Peyer's patch (tissue), 4 donors: ENCODE data around the gene ZNF705A. TPM values are rescaled to one million over a fixed set of nuclear protein-coding genes. Genes with fewer than 3 reads are reported as not detected.
"Not testable (repeated sequence)": the region's sequence is repeated elsewhere in the genome, so short reads cannot be mapped to it uniquely, and the experiment has no call there.

Source experiments
- DNase-seq, 3 donors: peaks; one replicate each; pipeline ENCODE4 v3.0.0-alpha.2; 2017 to 2019
- H3K27ac ChIP-seq, 4 donors: fragments of 200-600 bp; sonication (generic); one replicate each; pipeline ENCODE4 v1.5.1; 2016 to 2019
- H3K27me3 ChIP-seq, 2 donors: fragments of 200-600 bp; sonication (generic); one replicate each; pipeline ENCODE4 v1.5.1; 2019
- H3K36me3 ChIP-seq, 3 donors: fragments of 200-600 bp; sonication (generic); one replicate each; pipeline ENCODE4 v1.5.1; 2016 to 2019
- H3K4me1 ChIP-seq, 4 donors: fragments of 200-600 bp; sonication (generic); one replicate each; pipeline ENCODE4 v1.5.1; 2016 to 2019
- H3K4me3 ChIP-seq, 4 donors: fragments of 200-600 bp; sonication (generic); 1 replicate in 3 of 4; 2 replicates in 1 of 4; pipeline ENCODE4 v1.5.1; 2016 to 2019; ENCODE audit warnings: mild to moderate bottlenecking in 1 of 4
- H3K9me3 ChIP-seq, 4 donors: fragments of 200-600 bp; sonication (generic); one replicate each; pipeline ENCODE4 v1.5.1; 2016 to 2019; ENCODE audit warnings: mild to moderate bottlenecking in 1 of 4
- POLR2A ChIP-seq, 2 donors: fragments of 450-650 bp; IDR thresholded peaks; one replicate each; pipeline ENCODE4 v1.5.1; 2017; ENCODE audit warnings: antibody characterized with exemption in 2 of 2, mild to moderate bottlenecking in 2 of 2, moderate library complexity in 2 of 2
- total RNA-seq, 4 donors: library from RNA; depleted of rRNA; stranded (reverse); fragments of >200 nt; gene quantifications; one replicate each; pipeline ENCODE4 v1.1.0, GENCODE V29; 2016
- TF ChIP-seq, protein P1 (sequence below), 6 experiments: fragments of 450-650 bp in 4 of 6; fragments of 200-600 bp in 2 of 6; sonication (generic) in 1 of 6; IDR thresholded peaks; one replicate each; pipeline ENCODE4 v1.5.1; 2017 to 2019; ENCODE audit warnings: antibody characterized with exemption in 6 of 6, mild to moderate bottlenecking in 3 of 6, moderate library complexity in 1 of 6

Gene ZNF705A
- total RNA-seq, 4 donors from 2014 or later = not detected

DNA sequence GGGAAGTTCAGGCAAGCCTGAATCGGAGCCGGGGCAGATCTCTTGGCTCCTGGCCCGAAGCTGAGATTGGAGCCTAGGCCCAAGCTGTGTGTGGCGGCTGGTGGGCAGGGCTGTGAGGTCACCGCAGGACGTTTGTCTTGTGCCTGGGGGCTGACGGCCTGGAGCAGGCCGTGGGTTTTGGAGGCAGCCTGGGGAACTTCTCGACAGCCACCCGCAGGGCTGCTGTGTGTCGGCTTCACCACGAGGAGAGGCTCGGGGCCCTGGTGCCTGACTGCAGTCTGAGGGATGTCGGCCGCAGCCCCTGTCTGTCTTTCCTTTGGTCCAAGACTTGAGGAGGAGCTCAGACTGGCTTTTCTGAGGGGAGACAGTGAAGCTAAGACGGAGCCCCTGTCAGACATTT, 65.5 kb downstream of the ZNF705A start:
- H3K36me3 ChIP-seq, DNase-seq, H3K27me3 ChIP-seq, H3K4me3 ChIP-seq, H3K27ac ChIP-seq, H3K9me3 ChIP-seq, H3K4me1 ChIP-seq: not testable (repeated sequence)

DNA sequence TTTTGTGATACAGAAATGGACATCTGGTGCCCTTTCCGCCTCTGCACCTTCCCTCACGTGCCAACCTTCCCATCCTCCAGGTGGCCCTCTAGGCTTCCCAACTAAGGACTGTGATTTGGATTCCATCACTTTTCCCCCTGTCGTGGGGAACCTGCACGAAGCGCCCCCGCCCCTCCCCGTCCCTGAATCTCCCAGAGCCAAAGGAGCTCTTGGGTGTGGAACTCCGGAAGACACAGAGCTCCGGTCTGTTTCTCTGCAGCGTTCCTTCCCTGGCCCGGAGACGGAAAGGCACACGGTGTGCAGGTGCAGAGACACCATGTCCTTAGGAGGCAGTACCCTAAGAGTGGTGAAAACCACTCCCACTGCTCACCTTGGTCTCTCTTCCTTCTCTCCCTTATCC, 66.8 kb downstream of the ZNF705A start:
- not testable (repeated sequence) for H3K27me3 ChIP-seq, H3K4me3 ChIP-seq, H3K4me1 ChIP-seq, H3K9me3 ChIP-seq, H3K36me3 ChIP-seq, H3K27ac ChIP-seq, DNase-seq

DNA sequence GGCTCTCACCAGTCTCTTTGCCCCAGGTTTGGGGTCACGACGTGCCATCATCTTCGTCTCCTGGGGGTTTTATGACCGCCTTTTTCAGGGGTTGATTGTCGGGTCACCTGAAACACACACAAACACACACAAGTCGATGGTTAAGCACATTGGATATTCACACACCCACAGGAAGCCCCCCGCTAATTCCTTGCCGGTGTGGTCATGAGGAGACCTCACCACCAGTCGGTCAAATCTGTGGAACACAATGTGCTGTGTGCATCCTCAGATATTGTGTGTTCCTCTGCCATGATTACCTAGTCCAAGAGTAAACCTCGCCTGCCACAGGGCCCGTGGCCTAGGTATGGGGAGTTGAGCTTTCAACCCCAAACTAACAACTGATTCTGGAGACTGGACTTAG, 68.0 kb downstream of the ZNF705A start:
- H3K9me3 ChIP-seq, DNase-seq, H3K27me3 ChIP-seq, H3K27ac ChIP-seq, H3K4me1 ChIP-seq, H3K4me3 ChIP-seq, H3K36me3 ChIP-seq: not testable (repeated sequence)

GRCh38 chr12:8226355-8226754, 69.5 kb downstream of the ZNF705A start:
- Histone ChIP-seq H3K36me3 (no peaks in the 10 kb centered on the region), H3K4me3 (no peak overlapping the region), H3K27ac (no peak overlapping the region), H3K4me1 (no peaks in the 10 kb centered on the region), H3K27me3 (no peaks in the 10 kb centered on the region), H3K9me3 (no peaks in the 10 kb centered on the region)
- DNase-seq = no peak
- TF ChIP-seq, protein P1, sequence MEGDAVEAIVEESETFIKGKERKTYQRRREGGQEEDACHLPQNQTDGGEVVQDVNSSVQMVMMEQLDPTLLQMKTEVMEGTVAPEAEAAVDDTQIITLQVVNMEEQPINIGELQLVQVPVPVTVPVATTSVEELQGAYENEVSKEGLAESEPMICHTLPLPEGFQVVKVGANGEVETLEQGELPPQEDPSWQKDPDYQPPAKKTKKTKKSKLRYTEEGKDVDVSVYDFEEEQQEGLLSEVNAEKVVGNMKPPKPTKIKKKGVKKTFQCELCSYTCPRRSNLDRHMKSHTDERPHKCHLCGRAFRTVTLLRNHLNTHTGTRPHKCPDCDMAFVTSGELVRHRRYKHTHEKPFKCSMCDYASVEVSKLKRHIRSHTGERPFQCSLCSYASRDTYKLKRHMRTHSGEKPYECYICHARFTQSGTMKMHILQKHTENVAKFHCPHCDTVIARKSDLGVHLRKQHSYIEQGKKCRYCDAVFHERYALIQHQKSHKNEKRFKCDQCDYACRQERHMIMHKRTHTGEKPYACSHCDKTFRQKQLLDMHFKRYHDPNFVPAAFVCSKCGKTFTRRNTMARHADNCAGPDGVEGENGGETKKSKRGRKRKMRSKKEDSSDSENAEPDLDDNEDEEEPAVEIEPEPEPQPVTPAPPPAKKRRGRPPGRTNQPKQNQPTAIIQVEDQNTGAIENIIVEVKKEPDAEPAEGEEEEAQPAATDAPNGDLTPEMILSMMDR (IDR thresholded peaks at IDR 0.05) = no peak
- no peak for TF ChIP-seq POLR2A (IDR thresholded peaks at IDR 0.05)

- not testable (repeated sequence) for H3K27me3 ChIP-seq, H3K9me3 ChIP-seq, H3K4me1 ChIP-seq, H3K36me3 ChIP-seq
- H3K27ac ChIP-seq = peak within 1 kb of the TSS in 1 of 4 donors; percentile 31
- H3K4me3 ChIP-seq = peak within 1 kb of the TSS; percentile 16 to 42 (median 29)
- peak in 1 of 3 donors; percentile 41 for DNase-seq
Measured at GRCh38 chr12:8226992-8227731, 70.3 kb downstream of the ZNF705A start, which contains the start of gene FAM90A1. FAM90A1 (minus strand) TSS chr12:8227618; CDS start chr12:8224832, 2,786 bp downstream.

- H3K4me1 ChIP-seq, H3K36me3 ChIP-seq, H3K27me3 ChIP-seq, DNase-seq, H3K9me3 ChIP-seq: not testable (repeated sequence)
- Histone ChIP-seq H3K27ac (peak overlapping the region in 1 of 4 donors; percentile 31), H3K4me3 (peak overlapping the region; percentile 16 to 42 (median 29))
Measured at GRCh38 chr12:8227732-8228077, 70.9 kb downstream of the ZNF705A start.

GRCh38 chr12:8228607-8229006, 71.8 kb downstream of the ZNF705A start:
- not testable (repeated sequence) for DNase-seq, H3K9me3 ChIP-seq, H3K4me3 ChIP-seq, H3K27me3 ChIP-seq, H3K36me3 ChIP-seq, H3K4me1 ChIP-seq, H3K27ac ChIP-seq

- not testable (repeated sequence) for DNase-seq
Measured at GRCh38 chr12:8229486-8229885, 72.7 kb downstream of the ZNF705A start.

More at GRCh38 chr12:8229486-8229885, 72.7 kb downstream of the ZNF705A start:
- H3K4me3 ChIP-seq, H3K27ac ChIP-seq, H3K36me3 ChIP-seq, H3K27me3 ChIP-seq, H3K9me3 ChIP-seq, H3K4me1 ChIP-seq: not testable (repeated sequence)

Other genes with a start within 250 kb of the ZNF705A start
- gene SLC2A3, start 220.8 kb upstream of the ZNF705A start, total RNA-seq = 10 to 100 TPM in 2 of 4 donors, 1 to 10 TPM in 2; 1.9 to 69.3 (median 11.2) TPM
- 10 to 100 TPM in 3 of 4 donors, 1 to 10 TPM in 1; 9.6 to 16.5 (median 13.9) TPM for gene FOXJ2, start 124.3 kb upstream of the ZNF705A start, total RNA-seq
- gene C3AR1, start 90.7 kb upstream of the ZNF705A start, total RNA-seq = 1 to 10 TPM in 3 of 4 donors, under 1 TPM in 1; 0.70 to 2.9 (median 1.5) TPM
- 10 to 100 TPM; 17.3 to 50.4 (median 35.9) TPM for gene NECAP1, start 74.7 kb upstream of the ZNF705A start, total RNA-seq
- gene CLEC4A, start 33.4 kb upstream of the ZNF705A start, total RNA-seq = 10 to 100 TPM in 1 of 4 donors, 1 to 10 TPM in 1, not detected in 2; 8.3 to 10.1 TPM
- 1 to 10 TPM in 1 of 4 donors, not detected in 3; 5.8 TPM for gene FAM90A1, start 70.6 kb downstream of the ZNF705A start, total RNA-seq